ENCODE measurements around the gene FCN3. TPM values are rescaled to one million over a fixed set of nuclear protein-coding genes. Genes with fewer than 3 reads are reported as not detected.
"Not testable (repeated sequence)": the region's sequence is repeated elsewhere in the genome, so short reads cannot be mapped to it uniquely, and the experiment has no call there.

Gene FCN3
- total RNA-seq, 2 experiments from 2014 or later: not detected

- Histone ChIP-seq H3K27ac (ENCODE audit: low read depth in 1 of 2, low read length in 2 of 2) (no peak overlapping the region), H3K4me3 (ENCODE audit: low read length) (no peak overlapping the region), H3K9me3 (ENCODE audit: control insufficient read depth in 1 of 2, insufficient read depth in 1 of 2, low read length in 2 of 2) (no peaks in the 10 kb centered on the region), H3K27me3 (ENCODE audit: control insufficient read depth in 1 of 2, insufficient read depth in 2 of 2, low read length in 2 of 2) (no peaks in the 10 kb centered on the region), H3K4me1 (ENCODE audit: insufficient read depth, low read length) (peaks cover 16% of the 10 kb centered on the region), H3K36me3 (ENCODE audit: insufficient read depth, low read length) (peaks cover 58% of the 10 kb centered on the region)
- H3K4me1 Mint-ChIP-seq (ENCODE audit: low read depth): peaks cover 28% of the 10 kb centered on the region
- H3K4me3 Mint-ChIP-seq: no peak overlapping the region
- DNase-seq (no peak), ATAC-seq (ENCODE audit: poor library complexity) (no peak)
- peaks cover 54% of the 10 kb centered on the region for H3K36me3 Mint-ChIP-seq (ENCODE audit: low read depth)
- POLR2A ChIA-PET: no interaction called here
- no peaks in the 10 kb centered on the region for H3K27me3 Mint-ChIP-seq
- TF ChIP-seq CTCF (IDR thresholded peaks at IDR 0.05): no peak
- intact Hi-C loops (cut with DNase I, micrococcal nuclease): no loop called here
- H3K9me3 Mint-ChIP-seq: no peaks in the 10 kb centered on the region
- CTCF ChIA-PET: no interaction called here
- peak overlapping the region; percentile 24 for H3K27ac Mint-ChIP-seq
These were observed 31.7 kb upstream of the FCN3 start for GRCh38 chr1:27406362-27406680.

GRCh38 chr1:27405598-27406361 is 31.2 kb upstream of the FCN3 start:
- H3K4me3 ChIP-seq (ENCODE audit: low read length); H3K4me3 Mint-ChIP-seq; H3K27me3 Mint-ChIP-seq; H3K27ac ChIP-seq (ENCODE audit: low read depth in 1 of 2, low read length in 2 of 2); H3K9me3 ChIP-seq (ENCODE audit: control insufficient read depth in 1 of 2, insufficient read depth in 1 of 2, low read length in 2 of 2); H3K9me3 Mint-ChIP-seq; H3K27me3 ChIP-seq (ENCODE audit: control insufficient read depth in 1 of 2, insufficient read depth in 2 of 2, low read length in 2 of 2); DNase-seq; POLR2A ChIA-PET; ATAC-seq (ENCODE audit: poor library complexity); intact Hi-C loops (cut with DNase I, micrococcal nuclease): not testable (repeated sequence)
- CTCF ChIA-PET: interaction anchor here (1.0 to 1.1 kb wide), 2 partner anchors 59 to 109 kb away, joined by 3 read pairs; no protein-coding TSS in a partner anchor
- H3K27ac Mint-ChIP-seq: peak overlapping the region; percentile 24
- peaks cover 53% of the 10 kb centered on the region for H3K36me3 ChIP-seq (ENCODE audit: insufficient read depth, low read length)
- peaks cover 16% of the 10 kb centered on the region for H3K4me1 ChIP-seq (ENCODE audit: insufficient read depth, low read length)
- peaks cover 48% of the 10 kb centered on the region for H3K36me3 Mint-ChIP-seq (ENCODE audit: low read depth)
- peaks cover 31% of the 10 kb centered on the region for H3K4me1 Mint-ChIP-seq (ENCODE audit: low read depth)

GRCh38 chr1:27405074-27405473 is 30.4 kb upstream of the FCN3 start:
- Histone ChIP-seq H3K4me3 (ENCODE audit: low read length) (no peak overlapping the region), H3K36me3 (ENCODE audit: insufficient read depth, low read length) (peaks cover 46% of the 10 kb centered on the region), H3K4me1 (ENCODE audit: insufficient read depth, low read length) (peaks cover 16% of the 10 kb centered on the region), H3K9me3 (ENCODE audit: control insufficient read depth in 1 of 2, insufficient read depth in 1 of 2, low read length in 2 of 2) (no peaks in the 10 kb centered on the region), H3K27me3 (ENCODE audit: control insufficient read depth in 1 of 2, insufficient read depth in 2 of 2, low read length in 2 of 2) (no peaks in the 10 kb centered on the region), H3K27ac (ENCODE audit: low read depth in 1 of 2, low read length in 2 of 2) (no peak overlapping the region)
- peak overlapping the region; percentile 85 for H3K27ac Mint-ChIP-seq
- DNase-seq: no peak
- H3K4me1 Mint-ChIP-seq (ENCODE audit: low read depth): peaks cover 37% of the 10 kb centered on the region
- H3K4me3 Mint-ChIP-seq: no peak overlapping the region
- CTCF ChIA-PET: interaction anchor here (1.0 to 1.1 kb wide), 2 partner anchors 59 to 109 kb away, joined by 3 read pairs; no protein-coding TSS in a partner anchor
- peaks cover 41% of the 10 kb centered on the region for H3K36me3 Mint-ChIP-seq (ENCODE audit: low read depth)
- TF ChIP-seq CTCF (IDR thresholded peaks at IDR 0.05): no peak
- POLR2A ChIA-PET: no interaction called here
- intact Hi-C loops (cut with DNase I, micrococcal nuclease): no loop called here
- no peaks in the 10 kb centered on the region for H3K27me3 Mint-ChIP-seq
- ATAC-seq (ENCODE audit: poor library complexity): no peak
- H3K9me3 Mint-ChIP-seq: no peaks in the 10 kb centered on the region
